ENCODE results near the gene BICDL1.

BICDL1 gene

GRCh38 chr12:120099738-120100137 is 110.7 kb downstream of the BICDL1 start:
- no peak for DNase-seq (ENCODE audit: extremely low read depth in 1 of 2, low read depth in 1 of 2)

GRCh38 chr12:120100630-120101029 is 111.6 kb downstream of the BICDL1 start:
- DNase-seq (ENCODE audit: extremely low read depth in 1 of 2, low read depth in 1 of 2) = no peak

GRCh38 chr12:120101182-120101581 is 112.1 kb downstream of the BICDL1 start:
- DNase-seq (ENCODE audit: extremely low read depth in 1 of 2, low read depth in 1 of 2) = no peak

GRCh38 chr12:120101617-120102016 is 112.6 kb downstream of the BICDL1 start:
- no peak for DNase-seq (ENCODE audit: extremely low read depth in 1 of 2, low read depth in 1 of 2)

- no peak for DNase-seq (ENCODE audit: extremely low read depth in 1 of 2, low read depth in 1 of 2)
Measured at GRCh38 chr12:120102189-120103043, 113.4 kb downstream of the BICDL1 start.

- DNase-seq (ENCODE audit: extremely low read depth in 1 of 2, low read depth in 1 of 2) = no peak
Measured at GRCh38 chr12:120103044-120103338, 114.0 kb downstream of the BICDL1 start.

- DNase-seq (ENCODE audit: extremely low read depth in 1 of 2, low read depth in 1 of 2) = no peak
Measured at GRCh38 chr12:120103371-120103770, 114.3 kb downstream of the BICDL1 start.

GRCh38 chr12:120106151-120106550 is 117.1 kb downstream of the BICDL1 start:
- DNase-seq (ENCODE audit: extremely low read depth in 1 of 2, low read depth in 1 of 2) = no peak

- DNase-seq (ENCODE audit: extremely low read depth in 1 of 2, low read depth in 1 of 2) = no peak
Measured at GRCh38 chr12:120109570-120110267, 120.7 kb downstream of the BICDL1 start.

- peak in 1 of 2 donors; percentile 18 for DNase-seq (ENCODE audit: extremely low read depth in 1 of 2, low read depth in 1 of 2)
Measured at GRCh38 chr12:120110550-120111501, 121.8 kb downstream of the BICDL1 start.

- DNase-seq (ENCODE audit: extremely low read depth in 1 of 2, low read depth in 1 of 2) = no peak
Measured at GRCh38 chr12:120115066-120115465, 126.0 kb downstream of the BICDL1 start.

- DNase-seq (ENCODE audit: extremely low read depth in 1 of 2, low read depth in 1 of 2) = peak in 1 of 2 donors; percentile 23
Measured at GRCh38 chr12:120115692-120116440, 126.8 kb downstream of the BICDL1 start.

- no peak for DNase-seq (ENCODE audit: extremely low read depth in 1 of 2, low read depth in 1 of 2)
Measured at GRCh38 chr12:120116441-120116791, 127.4 kb downstream of the BICDL1 start, which contains the start of gene RAB35. Gene RAB35, minus strand, starts transcription at chr12:120116753. Its CDS starts 103 bp downstream, at chr12:120116650.

- peak; percentile 93 to 97 for DNase-seq (ENCODE audit: extremely low read depth in 1 of 2, low read depth in 1 of 2)
Measured at GRCh38 chr12:120116792-120117651, 128.0 kb downstream of the BICDL1 start.

GRCh38 chr12:120117961-120118320 is 128.9 kb downstream of the BICDL1 start:
- DNase-seq (ENCODE audit: extremely low read depth in 1 of 2, low read depth in 1 of 2) = no peak

- DNase-seq (ENCODE audit: extremely low read depth in 1 of 2, low read depth in 1 of 2) = no peak
Measured at GRCh38 chr12:120118321-120119061, 129.5 kb downstream of the BICDL1 start.

GRCh38 chr12:120119271-120119973 is 130.4 kb downstream of the BICDL1 start:
- DNase-seq (ENCODE audit: extremely low read depth in 1 of 2, low read depth in 1 of 2) = peak in 1 of 2 donors; percentile 32

- DNase-seq (ENCODE audit: extremely low read depth in 1 of 2, low read depth in 1 of 2) = no peak
Measured at GRCh38 chr12:120121343-120121742, 132.3 kb downstream of the BICDL1 start.
